GM23338 (cell line): ENCODE results near the gene KTI12.

ENCODE experiments used
- CTCF ChIP-seq, 2 experiments: fragments of 200-600 bp in 1 of 2; sonication (generic) in 1 of 2; conservative IDR thresholded peaks; 2 replicates each; pipeline versions ENCODE4 v1.5.1 to v1.6.1; 2016 to 2017; ENCODE audit warnings: antibody characterized with exemption in 2 of 2, low read depth in 2 of 2, mild to moderate bottlenecking in 2 of 2, moderate library complexity in 1 of 2
- EZH2 ChIP-seq: fragments of 200-600 bp; sonication (generic); IDR thresholded peaks from one replicate; pipeline ENCODE4 v1.8.0; 2017; ENCODE audit warnings: antibody characterized with exemption, mild to moderate bottlenecking, low read depth; ENCODE audit not compliant: unreplicated experiment
- EZH2phosphoT487 ChIP-seq: fragments of 200-600 bp; sonication (generic); IDR thresholded peaks from one replicate; pipeline ENCODE4 v1.8.1; 2018; ENCODE audit warnings: antibody characterized with exemption; ENCODE audit not compliant: unreplicated experiment
- POLR2AphosphoS5 ChIP-seq: IDR thresholded peaks from 2 replicates; pipeline ENCODE4 v1.6.1; 2016; ENCODE audit warnings: antibody characterized with exemption, low read depth
- REST ChIP-seq: IDR thresholded peaks from one replicate; pipeline ENCODE4 v1.6.1; 2018; ENCODE audit warnings: antibody characterized with exemption; ENCODE audit not compliant: unreplicated experiment
- ZNF114 ChIP-seq: fragments of 250-450 bp; sonication (Bioruptor Pico); IDR thresholded peaks from 2 replicates; pipeline ENCODE4 v1.5.0; 2020; ENCODE audit warnings: mild to moderate bottlenecking, moderate library complexity

GRCh38 chr1:52034050-52034384 lies 407 bp upstream of the KTI12 start:
- TF ChIP-seq CTCF (conservative IDR thresholded peaks at IDR 0.05; ENCODE audit: low read depth in 2 of 2): no peak
- TF ChIP-seq EZH2: no peak
- no peak for TF ChIP-seq REST
- no peak for TF ChIP-seq POLR2AphosphoS5
- no peak for TF ChIP-seq EZH2phosphoT487
- no peak for TF ChIP-seq ZNF114 (CRISPR knock-in tag)
